Measurements from ENCODE around the gene DSN1. TPM values are rescaled to one million over a fixed set of nuclear protein-coding genes. Genes with fewer than 3 reads are reported as not detected.

The DSN1 gene
- total and polyA plus RNA-seq, 9 of the 15 experiments (the other 6 are each of a cell fraction or from before 2014, with no cell fraction given), result 23.3 to 45.3 (median 31.1) TPM

DNA sequence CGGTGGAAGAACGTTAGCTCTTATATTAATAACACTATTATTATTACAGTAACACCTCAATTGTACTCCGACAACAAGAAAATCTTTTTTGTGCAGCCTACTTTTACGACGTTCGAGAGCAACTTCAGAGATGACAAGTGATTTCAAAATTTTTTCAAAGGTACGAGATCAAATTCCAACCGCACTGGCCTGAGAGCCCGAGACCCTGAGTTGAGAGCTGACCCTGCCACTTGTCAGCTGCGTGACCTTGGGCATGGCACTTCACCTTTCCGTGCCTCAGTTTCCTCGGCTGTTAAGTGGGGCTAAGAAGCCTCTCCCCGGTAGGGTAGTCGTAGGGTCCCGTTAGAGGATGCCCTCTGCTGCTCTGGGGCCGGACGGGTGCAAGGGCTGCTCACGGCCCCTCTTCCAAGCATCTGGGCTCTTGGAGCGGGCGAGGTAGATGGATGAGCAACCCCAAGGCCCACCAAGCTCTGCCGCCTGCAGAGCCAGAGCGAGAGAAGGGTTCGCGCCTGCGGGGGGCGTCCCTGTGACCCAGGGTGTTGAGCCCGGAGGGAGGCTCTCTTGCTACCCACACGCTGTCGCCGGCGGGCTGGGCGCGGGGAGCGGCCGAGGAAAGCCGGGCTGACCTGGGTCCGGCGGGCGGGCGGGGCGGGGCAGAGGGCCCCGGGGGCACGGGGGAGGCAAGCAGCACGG is 28.2 kb downstream of the DSN1 start (continued):
- no peak for TF ChIP-seq ZNF79 (CRISPR knock-in tag; IDR thresholded peaks at IDR 0.05; ENCODE audit: low read depth)
- TF ChIP-seq CHD1 (IDR thresholded peaks at IDR 0.05; ENCODE audit: low read length), result peak; percentile 42
- TF ChIP-seq, protein P1, sequence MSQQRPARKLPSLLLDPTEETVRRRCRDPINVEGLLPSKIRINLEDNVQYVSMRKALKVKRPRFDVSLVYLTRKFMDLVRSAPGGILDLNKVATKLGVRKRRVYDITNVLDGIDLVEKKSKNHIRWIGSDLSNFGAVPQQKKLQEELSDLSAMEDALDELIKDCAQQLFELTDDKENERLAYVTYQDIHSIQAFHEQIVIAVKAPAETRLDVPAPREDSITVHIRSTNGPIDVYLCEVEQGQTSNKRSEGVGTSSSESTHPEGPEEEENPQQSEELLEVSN (IDR thresholded peaks at IDR 0.05; ENCODE audit: borderline replicate concordance in 1 of 2, extremely low read depth in 1 of 2, insufficient read depth in 1 of 2, insufficient read length in 1 of 2, low read depth in 1 of 2, low read length in 1 of 2, poor library complexity in 1 of 2, severe bottlenecking in 1 of 2), result peak in 1 of 2 experiments; percentile 14
- no peak for TF ChIP-seq SUPT5H (IDR thresholded peaks at IDR 0.05)
- TF ChIP-seq SIX5 (IDR thresholded peaks at IDR 0.05; ENCODE audit: borderline replicate concordance in 1 of 2, insufficient read depth in 1 of 2, low read depth in 1 of 2, low read length in 2 of 2), result no peak
- TF ChIP-seq BCOR (IDR thresholded peaks at IDR 0.05), result peak; percentile 85
- peak; percentile 34; the same call in 1 of the 2 replicates for TF ChIP-seq ZFX (CRISPR knock-in tag; IDR thresholded peaks at IDR 0.05)
- TF ChIP-seq ESRRA (IDR thresholded peaks at IDR 0.05; ENCODE audit: borderline replicate concordance, low read depth), result peak; percentile 86
- peak; percentile 35; the same call in 1 of the 2 replicates for TF ChIP-seq CBFB (CRISPR knock-in tag; IDR thresholded peaks at IDR 0.05)
- TF ChIP-seq TCF15 (CRISPR knock-in tag; IDR thresholded peaks at IDR 0.05), result no peak
- TF ChIP-seq SMARCA4 (IDR thresholded peaks at IDR 0.05), result no peak
- TF ChIP-seq POU5F1 (IDR thresholded peaks at IDR 0.05; ENCODE audit: borderline replicate concordance, low read depth, low read length, partially characterized antibody), result no peak
- TF ChIP-seq RREB1 (CRISPR knock-in tag; IDR thresholded peaks at IDR 0.05), result 0 out of 2 replicates have a peak, but pooled peaks have one; percentile 39
- no peak for TF ChIP-seq SRSF1 (IDR thresholded peaks at IDR 0.05; ENCODE audit: low read depth, low read length)
- 0 out of 2 replicates have a peak, but pooled peaks have one; percentile 22 for TF ChIP-seq HDAC2 (IDR thresholded peaks at IDR 0.05)
- TF ChIP-seq ZNF197 (CRISPR knock-in tag; IDR thresholded peaks at IDR 0.05; ENCODE audit: low read depth), result no peak
- peak; percentile 58 for TF ChIP-seq RBBP5 (IDR thresholded peaks at IDR 0.05; ENCODE audit: borderline replicate concordance, insufficient read depth, low read length, poor library complexity, severe bottlenecking)
- no peak for TF ChIP-seq CCAR2 (IDR thresholded peaks at IDR 0.05; ENCODE audit: low read depth, low read length)
- TF ChIP-seq MYC (IDR thresholded peaks at IDR 0.05; ENCODE audit: low read depth, low read length), result no peak
- TF ChIP-seq MYC (CRISPR knock-in tag; IDR thresholded peaks at IDR 0.05; ENCODE audit: borderline replicate concordance, low read depth), result no peak

Data from K562 (cell line).